WI38 (cell line): Measurements from ENCODE around the gene PLPPR5.
"Not testable (repeated sequence)": the region's sequence is repeated elsewhere in the genome, so short reads cannot be mapped to it uniquely, and the experiment has no call there.

Experiments used
- H3K4me3 ChIP-seq: 2 replicates; pipeline ENCODE4 v1.5.1; 2011; ENCODE audit warnings: low read depth, mild to moderate bottlenecking, control low read depth, low read length
- CTCF ChIP-seq: IDR thresholded peaks from 2 replicates; pipeline ENCODE4 v1.5.1; 2012; ENCODE audit warnings: low read depth, mild to moderate bottlenecking, control low read depth, low read length

PLPPR5 gene

GRCh38 chr1:99004861-99005442 is at the start of gene PLPPR5:
Gene PLPPR5 (minus strand): TSS chr1:99004861. CDS start chr1:99004671, 190 bp downstream.
- no peak for TF ChIP-seq CTCF
- H3K4me3 ChIP-seq, result no peak within 1 kb of the TSS

GRCh38 chr1:99051611-99052283 is 47.1 kb upstream of the PLPPR5 start:
- H3K4me3 ChIP-seq, result no peak overlapping the region
- TF ChIP-seq CTCF, result no peak

- no peak overlapping the region for H3K4me3 ChIP-seq
- TF ChIP-seq CTCF, result no peak
These were observed 45.1 kb upstream of the PLPPR5 start for GRCh38 chr1:99049745-99050144.

- not testable (repeated sequence) for H3K4me3 ChIP-seq
These were observed 32.1 kb upstream of the PLPPR5 start for GRCh38 chr1:99036746-99037145.

- H3K4me3 ChIP-seq, result no peak overlapping the region
- TF ChIP-seq CTCF, result no peak
These were observed 13.7 kb upstream of the PLPPR5 start for GRCh38 chr1:99018313-99018712.

GRCh38 chr1:99017655-99018054 is 13.0 kb upstream of the PLPPR5 start:
- H3K4me3 ChIP-seq, result no peak overlapping the region
- no peak for TF ChIP-seq CTCF

GRCh38 chr1:99010679-99011078 is 6.0 kb upstream of the PLPPR5 start:
- H3K4me3 ChIP-seq, result no peak overlapping the region
- TF ChIP-seq CTCF, result no peak

GRCh38 chr1:99007366-99007765 is 2.7 kb upstream of the PLPPR5 start:
- TF ChIP-seq CTCF, result no peak

More at GRCh38 chr1:99007366-99007765, 2.7 kb upstream of the PLPPR5 start:
- H3K4me3 ChIP-seq, result no peak overlapping the region
